ENCODE measurements around the gene SMIM38.

The SMIM38 gene

GRCh38 chr11:69159150-69159852 is 3.6 kb downstream of the SMIM38 start:
- no peak for DNase-seq (ENCODE audit: low spot score)

GRCh38 chr11:69160296-69161116 is 4.8 kb downstream of the SMIM38 start:
- no peak for DNase-seq (ENCODE audit: low spot score)

- DNase-seq (ENCODE audit: low spot score): no peak
Measured at GRCh38 chr11:69161117-69161407, 5.3 kb downstream of the SMIM38 start.

GRCh38 chr11:69162505-69162904 is 6.8 kb downstream of the SMIM38 start:
- no peak for DNase-seq (ENCODE audit: low spot score)

- no peak for DNase-seq (ENCODE audit: low spot score)
Measured at GRCh38 chr11:69163842-69164241, 8.1 kb downstream of the SMIM38 start.

GRCh38 chr11:69164824-69165223 is 9.1 kb downstream of the SMIM38 start:
- DNase-seq (ENCODE audit: low spot score): no peak

- no peak for DNase-seq (ENCODE audit: low spot score)
Measured at GRCh38 chr11:69165775-69166174, 10.0 kb downstream of the SMIM38 start.

GRCh38 chr11:69166218-69167115 is 10.7 kb downstream of the SMIM38 start:
- no peak for DNase-seq (ENCODE audit: low spot score)

- DNase-seq (ENCODE audit: low spot score): no peak
Measured at GRCh38 chr11:69167130-69167915, 11.6 kb downstream of the SMIM38 start.

- no peak for DNase-seq (ENCODE audit: low spot score)
Measured at GRCh38 chr11:69167916-69168691, 12.4 kb downstream of the SMIM38 start.

- DNase-seq (ENCODE audit: low spot score): no peak
Measured at GRCh38 chr11:69169479-69169878, 13.7 kb downstream of the SMIM38 start.

GRCh38 chr11:69170704-69171103 is 15.0 kb downstream of the SMIM38 start:
- DNase-seq (ENCODE audit: low spot score): no peak

- no peak for DNase-seq (ENCODE audit: low spot score)
Measured at GRCh38 chr11:69171476-69172240, 15.9 kb downstream of the SMIM38 start.

- no peak for DNase-seq (ENCODE audit: low spot score)
Measured at GRCh38 chr11:69172674-69173073, 16.9 kb downstream of the SMIM38 start.

- no peak for DNase-seq (ENCODE audit: low spot score)
Measured at GRCh38 chr11:69173331-69173730, 17.6 kb downstream of the SMIM38 start.

GRCh38 chr11:69173925-69174581 is 18.3 kb downstream of the SMIM38 start:
- DNase-seq (ENCODE audit: low spot score): no peak

GRCh38 chr11:69174841-69175240 is 19.1 kb downstream of the SMIM38 start:
- DNase-seq (ENCODE audit: low spot score): no peak

- DNase-seq (ENCODE audit: low spot score): no peak
Measured at GRCh38 chr11:69178819-69179482, 23.2 kb downstream of the SMIM38 start.

- no peak for DNase-seq (ENCODE audit: low spot score)
Measured at GRCh38 chr11:69180226-69180625, 24.5 kb downstream of the SMIM38 start.

Data from Ammon's horn (tissue), 1 donor.